HG02571 (cell line): ENCODE measurements around the gene IPP.
"Not testable (repeated sequence)": the region's sequence is repeated elsewhere in the genome, so short reads cannot be mapped to it uniquely, and the experiment has no call there.

Experiments
- ATAC-seq: cut with Tn5 transposase; IDR thresholded peaks from one replicate; pipeline ENCODE4 v1.9.1; 2021; ENCODE audit warnings: mild to moderate bottlenecking, moderate library complexity; ENCODE audit not compliant: unreplicated experiment

The IPP gene

DNA sequence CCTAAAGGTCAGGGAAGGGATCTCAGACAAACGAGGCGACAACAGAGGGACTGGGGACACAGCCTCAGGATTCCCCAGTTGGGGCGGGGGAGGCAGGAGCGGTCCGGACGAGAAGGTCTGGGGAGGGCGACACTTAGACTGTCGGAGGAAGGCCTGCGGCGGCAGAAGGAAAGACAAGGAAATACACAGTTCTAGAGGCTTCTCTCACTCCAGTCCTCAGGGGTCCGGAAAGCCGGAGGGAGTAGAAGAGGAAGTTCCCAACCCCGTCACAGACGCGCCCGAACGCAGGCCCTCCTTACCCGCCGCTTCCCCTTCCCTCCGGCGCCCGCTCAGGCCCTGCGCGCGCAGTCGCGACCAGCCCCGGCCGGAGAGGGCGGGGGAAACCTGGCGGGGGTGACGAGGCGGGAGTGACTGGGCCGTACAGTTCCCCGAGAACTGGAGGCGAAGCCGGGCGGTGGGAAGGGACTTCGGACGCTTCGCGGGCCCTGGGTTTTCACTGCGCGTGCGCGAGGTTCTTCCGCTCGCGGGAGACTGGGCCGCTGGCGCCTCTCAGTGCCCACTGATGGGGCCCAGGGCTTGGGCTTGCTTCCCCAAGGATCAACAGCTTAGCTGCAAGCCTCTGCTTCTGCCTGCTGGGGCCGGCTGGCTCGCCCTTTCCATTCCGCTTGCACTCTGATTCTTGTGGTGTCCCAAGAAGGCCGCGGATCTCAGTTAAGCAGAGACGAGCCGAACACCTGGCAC lies at the start of gene IPP:
IPP (minus strand) TSS at position 356 of the 741 bp plus-strand sequence. CDS start 4,242 bp downstream, outside the sequence.
- ATAC-seq: peak; percentile 92

DNA sequence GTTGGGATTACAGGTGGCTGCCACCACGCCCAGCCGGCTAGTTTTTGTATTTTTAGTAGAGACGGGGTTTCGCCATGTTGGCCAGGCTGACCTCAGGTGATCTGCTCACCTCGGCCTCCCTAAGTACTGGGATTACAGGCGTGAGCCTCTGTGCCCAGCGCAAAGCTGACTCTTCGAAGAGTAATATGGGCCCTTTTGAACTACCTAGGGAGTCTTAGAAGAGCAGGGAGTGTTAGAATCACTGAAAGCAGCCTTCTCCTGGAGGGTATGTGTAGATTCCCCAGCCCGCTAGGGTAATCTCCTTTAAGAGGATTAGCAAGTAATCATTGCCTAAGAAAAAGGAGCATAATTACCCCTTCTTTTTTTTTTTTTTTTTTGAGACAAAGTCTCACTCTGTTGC lies 46.5 kb upstream of the IPP start:
- ATAC-seq: no peak

DNA sequence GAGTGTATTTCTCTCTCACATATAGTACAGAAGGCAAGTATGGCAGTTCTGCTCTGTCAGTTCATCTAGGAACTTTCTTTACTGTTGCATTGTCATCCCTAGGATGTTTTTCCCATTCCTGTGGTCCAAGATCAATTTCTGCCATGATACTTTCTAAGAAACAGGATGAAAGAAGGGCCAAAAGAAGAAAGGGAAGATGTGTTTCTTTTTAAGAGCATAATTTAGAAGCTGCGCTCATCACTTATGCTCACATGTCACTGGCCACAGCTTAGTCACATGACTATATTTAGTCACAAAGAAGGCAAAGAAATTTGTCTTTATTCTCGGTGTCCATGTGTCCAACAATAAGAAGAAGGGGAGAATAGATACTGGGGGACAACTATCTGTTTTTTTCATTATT lies 45.9 kb upstream of the IPP start:
- no peak for ATAC-seq

DNA sequence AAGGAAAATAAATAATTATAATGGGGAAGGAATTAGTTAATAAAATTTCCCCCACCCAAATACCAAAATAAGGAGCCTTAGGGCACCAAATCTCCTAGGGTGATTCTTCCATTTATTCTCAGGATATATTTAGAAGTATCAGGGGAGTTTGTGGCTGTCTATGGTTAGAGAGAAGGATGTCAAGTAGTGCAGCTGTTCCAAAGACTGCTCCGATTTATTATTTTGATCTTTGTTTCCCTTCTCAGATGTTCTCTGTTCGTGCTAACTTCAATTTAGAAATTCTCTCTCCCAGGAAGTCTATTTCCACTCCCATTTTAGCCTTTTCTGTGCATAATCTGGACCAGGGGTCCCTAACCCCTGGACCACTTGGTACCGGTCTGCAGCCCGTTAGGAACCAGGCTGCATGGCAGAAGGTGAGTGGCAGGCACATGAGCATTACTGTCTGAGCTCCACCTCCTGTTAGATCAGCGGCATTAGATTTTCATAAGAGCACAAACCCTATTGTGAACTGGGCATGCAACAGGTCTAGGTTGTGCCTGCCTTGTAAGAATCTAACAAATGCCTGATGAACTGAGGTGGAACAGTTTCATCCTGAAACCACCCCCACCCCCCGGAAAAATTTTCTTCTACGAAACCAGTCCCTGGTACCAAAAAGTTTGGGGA lies 43.6 kb upstream of the IPP start:
- no peak for ATAC-seq

DNA sequence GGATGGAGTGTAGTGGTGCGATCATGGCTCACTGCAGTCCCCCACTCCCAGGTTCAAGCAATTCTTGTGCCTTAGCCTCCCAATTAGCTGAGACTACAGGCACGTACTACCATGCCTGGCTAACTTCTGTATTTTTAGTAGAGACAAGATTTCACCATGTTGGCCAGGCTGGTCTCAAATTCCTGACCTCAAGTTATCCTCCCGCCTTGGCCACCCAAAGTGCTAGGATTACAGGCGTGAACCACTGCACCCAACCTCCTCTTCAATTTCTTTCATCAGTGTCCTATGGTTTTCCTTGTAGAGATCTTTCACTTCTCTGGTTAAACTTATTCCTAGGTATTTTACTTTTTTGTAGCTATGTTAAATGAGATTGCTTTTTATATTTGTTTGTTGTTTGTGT lies 42.3 kb upstream of the IPP start:
- ATAC-seq: no peak

DNA sequence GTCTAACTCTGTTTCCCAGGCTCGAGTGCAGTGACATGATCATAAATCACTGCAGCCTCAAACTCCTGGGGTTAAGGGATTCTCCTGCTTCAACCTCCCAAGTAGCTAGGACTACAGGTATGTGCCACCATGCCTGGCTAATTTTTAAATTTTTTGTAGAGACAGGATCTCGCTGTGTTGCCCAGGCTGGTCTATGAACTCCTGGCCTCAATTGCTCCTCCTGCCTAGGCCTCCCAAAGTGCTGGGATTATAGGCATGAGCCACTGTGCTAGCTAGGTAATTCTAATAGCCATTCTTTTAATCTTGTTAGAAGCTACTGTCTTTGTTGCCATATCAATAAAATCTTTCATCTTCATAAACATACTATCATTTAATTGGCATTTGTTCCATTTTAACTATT lies 39.1 kb upstream of the IPP start:
- ATAC-seq: no peak

DNA sequence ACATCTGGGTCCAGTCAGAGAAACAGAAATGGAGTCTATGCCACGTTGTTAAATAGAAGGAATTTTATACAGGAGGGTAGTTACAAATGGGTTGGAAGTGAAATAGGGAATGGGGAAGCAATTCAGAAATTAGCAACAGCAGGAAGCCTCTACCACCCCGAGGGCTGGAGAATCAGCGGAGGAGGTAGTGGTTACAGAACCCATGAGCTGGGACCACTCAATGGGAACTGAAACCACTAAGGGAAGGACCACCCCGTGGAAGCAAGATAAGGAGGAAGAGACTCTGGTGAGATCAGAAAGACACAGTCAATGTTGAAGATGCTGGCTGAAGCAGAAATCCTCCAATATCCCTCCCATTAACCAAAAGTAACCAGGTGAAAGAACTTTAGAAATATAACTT lies 37.5 kb upstream of the IPP start:
- no peak for ATAC-seq

DNA sequence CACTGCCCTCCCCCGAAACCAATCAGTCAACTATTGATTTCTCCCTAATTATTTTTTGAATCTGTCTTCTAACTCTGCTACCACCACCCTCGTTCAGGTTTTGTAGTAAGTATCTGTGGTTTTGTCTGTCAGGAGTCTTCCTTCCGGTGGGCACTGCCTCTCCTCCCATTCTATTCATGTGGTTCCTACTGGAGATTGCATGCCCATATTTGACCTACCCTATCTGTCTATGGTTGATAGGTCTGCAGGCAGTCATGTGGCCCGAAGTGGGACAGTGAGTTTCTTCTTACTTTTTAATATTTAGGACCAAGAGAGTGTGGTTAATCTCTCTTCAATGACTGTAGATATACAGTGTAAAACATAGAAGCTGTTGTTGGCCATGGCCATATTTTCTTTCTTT lies 35.1 kb upstream of the IPP start:
- no peak for ATAC-seq

DNA sequence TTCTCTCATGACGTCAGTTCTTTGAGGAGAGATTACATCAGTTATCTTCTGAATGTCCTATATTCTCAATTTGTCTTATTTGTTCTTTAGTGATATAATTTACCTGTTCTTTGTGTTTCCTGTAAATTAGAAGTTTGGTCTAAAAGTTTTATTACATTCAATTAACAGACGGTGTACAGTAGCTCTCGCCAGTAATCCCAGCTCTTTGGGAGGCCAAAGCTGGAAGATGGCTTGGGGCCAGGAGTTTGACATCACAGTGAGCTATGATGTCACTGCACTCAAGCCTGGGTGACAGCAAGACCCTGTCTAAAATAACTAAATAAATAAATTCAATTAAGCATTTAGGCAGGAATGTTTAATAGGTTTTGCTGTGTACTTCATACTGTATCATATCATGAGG lies 25.3 kb upstream of the IPP start:
- no peak for ATAC-seq

DNA sequence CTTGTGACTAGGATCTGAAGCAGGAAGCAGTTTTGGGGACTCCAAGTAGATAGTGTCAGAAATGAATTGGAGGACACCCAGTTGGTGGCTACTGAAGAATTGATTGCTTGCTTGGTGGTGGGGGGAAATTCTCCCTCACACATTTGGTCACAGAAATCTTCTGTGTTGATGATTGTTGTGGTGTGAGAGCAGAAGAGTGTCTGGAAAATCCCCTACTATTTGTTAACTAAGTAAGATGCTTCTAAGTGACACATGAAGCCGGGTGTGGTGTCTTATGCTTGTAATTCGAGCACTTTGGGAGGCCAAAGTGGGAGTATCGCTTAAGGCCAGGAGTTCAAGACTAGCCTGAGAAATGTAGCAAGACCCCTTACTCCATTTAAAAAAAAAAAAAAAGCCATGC lies 22.5 kb upstream of the IPP start:
- no peak for ATAC-seq

DNA sequence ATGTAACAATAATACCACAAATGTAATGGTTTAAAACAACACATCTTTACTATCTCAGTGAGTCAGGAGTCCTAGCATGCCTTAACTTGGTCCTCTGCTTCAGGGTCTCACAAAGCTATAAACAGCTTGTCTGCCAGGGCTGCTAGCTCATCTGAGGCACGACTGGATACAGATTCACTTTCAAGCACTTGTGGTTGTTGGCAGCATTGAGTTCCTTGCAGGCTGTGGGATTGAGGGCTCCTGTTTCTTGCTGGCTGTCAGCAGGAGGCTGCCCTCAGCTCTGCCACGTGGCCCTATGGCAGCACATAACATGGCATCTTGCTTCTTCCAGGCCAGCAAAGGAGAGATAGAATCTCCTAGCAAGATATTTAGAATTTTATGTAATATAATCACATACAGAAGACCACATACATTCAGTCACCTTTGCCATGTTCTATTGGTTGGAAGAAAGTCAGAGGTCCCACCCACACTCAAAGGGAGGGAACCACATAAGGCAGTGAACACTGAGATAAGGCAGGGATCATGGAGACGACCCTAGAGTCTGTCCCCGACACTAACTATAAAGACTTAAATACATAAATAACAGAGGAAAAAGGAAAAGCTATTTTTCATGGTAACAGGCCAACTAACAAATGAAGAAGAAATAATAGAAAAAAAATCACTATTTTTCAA lies 18.9 kb upstream of the IPP start:
- no peak for ATAC-seq

DNA sequence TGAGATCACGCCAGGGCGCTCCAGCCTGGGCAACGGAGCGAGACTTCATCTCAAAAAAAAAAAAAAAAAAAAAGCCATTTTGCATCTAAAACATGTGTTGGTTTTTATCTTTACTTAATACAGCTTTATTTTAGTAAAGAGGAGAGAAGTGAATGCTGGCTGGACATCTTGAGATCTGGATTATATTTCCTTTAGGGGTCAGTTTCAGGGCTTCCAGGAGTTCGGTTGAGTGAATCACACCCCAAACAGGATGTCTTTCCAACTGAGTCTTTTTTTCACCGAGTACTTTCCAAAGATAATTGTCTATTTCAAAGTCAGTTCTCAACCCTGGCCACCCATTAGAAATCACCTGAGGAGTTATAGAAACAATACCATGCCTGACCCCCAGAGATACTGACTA lies 16.6 kb upstream of the IPP start:
- ATAC-seq: no peak

DNA sequence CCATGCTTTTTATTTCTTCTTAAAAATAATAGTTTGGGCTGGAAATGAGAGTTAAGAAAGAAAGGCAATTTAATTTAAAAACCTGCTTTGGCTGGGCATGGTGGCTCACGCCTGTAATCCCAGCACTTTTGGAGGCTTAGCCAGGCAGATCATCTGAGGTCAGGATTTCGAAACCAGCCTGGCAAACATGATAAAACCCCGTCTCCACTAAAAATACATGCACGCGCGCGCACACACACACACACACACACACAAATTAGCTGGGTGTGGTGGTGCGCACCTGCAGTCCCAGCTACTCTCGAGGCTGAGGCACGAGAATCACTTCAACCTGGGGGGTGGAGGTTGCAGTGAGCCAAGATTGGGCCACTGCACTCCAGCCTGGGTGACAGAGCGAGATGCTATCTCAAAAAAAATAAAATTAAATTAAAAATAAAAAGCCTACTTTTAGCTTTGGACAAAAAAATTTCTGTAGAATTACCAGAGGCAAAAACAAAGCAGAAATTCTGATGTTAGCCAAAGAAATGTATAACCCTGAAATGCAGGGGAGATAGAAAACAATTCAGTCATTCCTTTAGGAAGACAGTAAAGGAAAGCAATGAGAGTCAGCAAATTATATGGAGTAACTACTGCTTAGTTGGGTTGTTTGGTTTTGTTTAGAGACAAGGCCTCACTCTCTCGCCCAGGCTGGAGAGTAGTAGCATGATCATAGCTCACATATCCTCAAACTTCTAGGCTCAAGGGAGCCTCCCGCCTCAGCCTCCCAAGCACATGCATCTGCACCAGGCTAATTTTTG lies 15.7 kb upstream of the IPP start:
- no peak for ATAC-seq

DNA sequence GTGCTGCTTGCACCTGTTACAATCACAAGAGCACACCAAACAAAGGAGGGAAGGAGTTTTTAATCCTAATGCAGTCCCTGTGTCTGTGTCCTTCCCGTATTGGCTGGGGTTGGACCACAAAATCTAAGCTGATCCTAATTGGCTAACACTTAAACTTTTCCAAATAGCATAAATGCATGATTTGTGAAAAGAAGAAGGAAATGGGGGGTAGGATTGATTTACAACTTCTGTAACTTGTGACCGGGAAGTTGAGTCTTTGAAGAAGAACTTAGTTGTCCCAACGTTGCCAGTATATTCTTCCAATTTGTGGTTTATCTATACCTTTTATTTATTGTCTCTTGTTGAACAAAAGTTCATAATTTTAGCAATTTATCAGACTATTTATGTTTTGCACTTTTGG lies 11.8 kb upstream of the IPP start:
- no peak for ATAC-seq

DNA sequence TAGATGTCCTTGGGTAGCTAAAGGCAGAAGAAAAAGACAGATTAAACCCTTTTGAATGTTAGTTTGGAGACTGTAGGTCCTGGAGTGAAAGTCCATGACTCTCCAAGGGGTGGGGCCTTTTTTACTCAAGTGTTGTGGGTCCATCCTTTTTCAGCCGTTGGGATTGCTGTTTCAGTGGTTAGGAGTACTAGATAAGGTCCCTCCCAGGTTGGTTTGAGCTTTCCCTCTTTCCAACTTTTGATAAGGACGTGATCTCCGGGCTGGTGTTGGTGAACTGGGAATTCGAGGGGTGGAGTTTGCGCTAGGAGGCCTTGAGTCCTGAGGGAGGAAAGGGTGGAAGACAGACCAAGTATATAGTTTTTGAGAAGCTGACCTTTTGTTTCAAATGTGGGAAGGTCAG lies 5.2 kb upstream of the IPP start:
- no peak for ATAC-seq

DNA sequence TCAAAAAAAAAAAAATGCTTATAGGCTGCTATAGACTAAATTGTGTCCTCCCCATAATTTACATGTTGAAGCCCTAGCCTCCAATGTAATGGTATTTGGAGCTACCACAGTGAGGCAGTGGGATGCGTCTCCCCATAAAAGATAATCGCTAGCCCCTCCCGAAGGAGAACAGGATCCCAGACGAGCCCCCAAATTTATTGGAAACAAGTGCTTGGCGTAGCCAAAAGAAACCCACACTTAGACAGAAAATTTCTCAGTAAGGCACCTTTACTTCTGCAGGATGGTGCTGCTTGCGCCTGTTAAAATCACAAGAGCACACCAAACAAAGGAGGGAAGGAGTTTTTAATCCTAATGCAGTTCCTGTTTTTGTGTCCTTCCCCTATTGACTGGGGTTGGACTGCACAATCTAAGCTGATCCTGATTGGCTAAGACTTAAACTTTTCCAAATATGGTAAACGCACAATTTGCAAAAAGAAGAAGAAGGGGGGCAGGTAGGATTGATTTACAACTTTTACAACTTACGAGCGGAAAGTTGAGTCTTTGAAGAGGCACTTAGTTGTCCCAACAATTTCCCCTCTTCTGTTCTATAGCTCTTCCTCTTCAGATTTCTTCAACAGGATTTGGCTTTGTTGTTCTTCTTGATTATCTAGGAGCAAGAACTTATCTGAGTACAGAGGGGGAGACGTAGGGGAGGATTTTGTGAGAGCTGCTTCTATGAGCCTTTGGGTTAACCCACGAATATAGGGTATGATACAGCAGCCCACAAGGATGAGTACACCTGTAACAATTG lies 3.0 kb upstream of the IPP start:
- ATAC-seq: no peak

DNA sequence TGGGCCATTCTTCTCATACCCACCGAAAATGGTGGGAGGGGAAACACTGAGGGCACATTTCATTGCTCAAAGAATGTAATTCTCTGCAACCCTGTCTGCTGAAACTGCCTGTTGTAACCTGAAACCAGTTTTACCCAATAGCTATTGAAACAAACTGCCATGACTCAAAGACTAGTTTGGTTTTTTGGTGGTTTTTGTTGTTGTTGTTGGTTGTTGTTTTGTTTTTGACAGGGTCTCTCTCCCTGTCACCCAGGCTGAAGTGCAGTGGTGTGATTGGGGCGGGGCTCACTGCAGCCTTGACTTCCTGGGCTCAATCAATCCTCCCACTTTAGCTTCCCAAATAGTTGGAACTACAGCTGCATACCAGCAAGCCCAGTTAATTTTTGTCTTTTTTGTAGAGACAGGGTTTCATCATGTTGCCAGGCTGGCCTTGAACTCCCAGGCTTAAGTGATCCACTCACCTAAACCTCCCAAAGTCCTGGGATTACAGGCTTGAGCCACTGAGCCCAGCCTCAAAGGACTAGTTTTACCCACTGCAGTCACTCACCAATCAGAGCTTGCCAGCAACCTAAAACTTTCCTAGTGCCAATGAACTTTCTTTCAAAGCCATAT lies 2.1 kb upstream of the IPP start:
- no peak for ATAC-seq

DNA sequence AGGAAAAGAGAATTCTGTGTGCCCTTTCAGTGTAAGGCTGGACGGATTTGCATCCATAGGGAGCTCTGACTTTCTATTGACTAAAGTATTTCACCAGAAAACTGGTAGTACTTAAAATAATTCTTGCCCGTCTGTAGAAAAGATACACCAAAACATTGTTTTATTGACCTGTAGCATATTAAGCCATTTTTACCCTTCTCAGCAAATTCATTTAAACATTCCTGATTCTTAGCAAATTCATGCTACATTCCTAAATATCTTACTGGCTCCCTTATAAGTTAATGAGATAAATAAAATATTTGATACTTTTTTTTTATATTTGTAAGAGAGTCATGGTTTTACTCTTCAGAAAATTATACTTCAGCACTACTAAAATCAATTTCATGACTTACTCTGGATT lies 1.6 kb upstream of the IPP start:
- no peak for ATAC-seq

DNA sequence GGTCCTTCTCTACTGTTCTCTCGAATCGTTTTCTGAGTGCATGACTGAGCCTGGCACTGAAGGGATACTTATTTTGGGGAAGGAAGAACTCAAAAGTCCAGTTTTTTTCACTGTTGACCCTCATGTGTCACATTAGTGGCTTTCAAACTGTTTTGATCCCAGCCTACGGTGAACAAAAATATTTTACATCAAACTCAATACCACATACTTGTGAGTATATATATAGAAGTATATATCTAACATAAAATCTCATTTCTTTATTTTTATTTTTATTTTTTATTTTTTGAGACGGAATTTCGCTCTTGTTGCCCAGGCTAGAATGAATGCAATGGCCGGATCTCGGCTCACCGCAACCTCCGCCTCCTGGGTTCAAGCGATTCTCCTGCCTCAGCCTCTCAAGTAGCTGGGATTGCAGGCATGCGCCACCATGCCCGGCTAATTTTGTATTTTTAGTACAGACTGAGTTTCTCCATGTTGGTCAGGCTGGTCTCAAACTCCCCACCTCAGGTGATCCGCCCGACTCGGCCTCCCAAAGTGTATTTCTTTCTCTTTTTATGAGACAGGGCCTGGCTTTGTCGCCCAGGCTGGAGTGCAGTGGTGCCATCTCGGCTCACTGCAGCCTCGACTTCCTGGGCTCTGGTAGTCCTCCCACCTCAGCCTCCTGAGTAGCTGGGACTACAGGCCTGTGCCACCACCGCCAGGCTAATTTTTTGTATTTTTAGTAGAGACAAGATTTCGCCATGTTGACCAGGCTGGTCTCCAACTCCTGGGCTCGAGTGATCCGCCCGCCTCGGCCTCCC lies 786 bp upstream of the IPP start:
- ATAC-seq: not testable (repeated sequence)
